NB4 (cell line): ENCODE results near the gene DPF1.

Experiments used
- DNase-seq: peaks from one replicate; pipeline ENCODE4 v3.0.0; 2010; ENCODE audit warnings: low read depth
- H3K4me3 ChIP-seq: one replicate; pipeline ENCODE4 v1.5.1; 2011; ENCODE audit warnings: mild to moderate bottlenecking, low read depth, low read length, moderate library complexity
- MYC ChIP-seq: IDR thresholded peaks from 2 replicates; pipeline ENCODE4 v1.6.1; 2011; ENCODE audit warnings: low read depth, low read length
- POLR2A ChIP-seq: IDR thresholded peaks from 2 replicates; pipeline ENCODE4 v1.6.1; 2011; ENCODE audit warnings: mild to moderate bottlenecking; ENCODE audit not compliant: insufficient read length; ENCODE audit errors: extremely low read depth
- TF ChIP-seq, protein P1 (sequence below): IDR thresholded peaks from 2 replicates; pipeline ENCODE4 v1.6.1; 2011; ENCODE audit warnings: low read depth, low read length
- TF ChIP-seq, protein P2 (sequence below): IDR thresholded peaks from one replicate; pipeline ENCODE4 v1.5.1; 2012; ENCODE audit warnings: low read depth, low read length

Gene DPF1

GRCh38 chr19:38173291-38174041 is 50.6 kb downstream of the DPF1 start:
- no peak overlapping the region for H3K4me3 ChIP-seq
- no peak for DNase-seq
- TF ChIP-seq, protein P1, sequence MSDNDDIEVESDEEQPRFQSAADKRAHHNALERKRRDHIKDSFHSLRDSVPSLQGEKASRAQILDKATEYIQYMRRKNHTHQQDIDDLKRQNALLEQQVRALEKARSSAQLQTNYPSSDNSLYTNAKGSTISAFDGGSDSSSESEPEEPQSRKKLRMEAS: no peak
- no peak for TF ChIP-seq POLR2A
- TF ChIP-seq, protein P2, sequence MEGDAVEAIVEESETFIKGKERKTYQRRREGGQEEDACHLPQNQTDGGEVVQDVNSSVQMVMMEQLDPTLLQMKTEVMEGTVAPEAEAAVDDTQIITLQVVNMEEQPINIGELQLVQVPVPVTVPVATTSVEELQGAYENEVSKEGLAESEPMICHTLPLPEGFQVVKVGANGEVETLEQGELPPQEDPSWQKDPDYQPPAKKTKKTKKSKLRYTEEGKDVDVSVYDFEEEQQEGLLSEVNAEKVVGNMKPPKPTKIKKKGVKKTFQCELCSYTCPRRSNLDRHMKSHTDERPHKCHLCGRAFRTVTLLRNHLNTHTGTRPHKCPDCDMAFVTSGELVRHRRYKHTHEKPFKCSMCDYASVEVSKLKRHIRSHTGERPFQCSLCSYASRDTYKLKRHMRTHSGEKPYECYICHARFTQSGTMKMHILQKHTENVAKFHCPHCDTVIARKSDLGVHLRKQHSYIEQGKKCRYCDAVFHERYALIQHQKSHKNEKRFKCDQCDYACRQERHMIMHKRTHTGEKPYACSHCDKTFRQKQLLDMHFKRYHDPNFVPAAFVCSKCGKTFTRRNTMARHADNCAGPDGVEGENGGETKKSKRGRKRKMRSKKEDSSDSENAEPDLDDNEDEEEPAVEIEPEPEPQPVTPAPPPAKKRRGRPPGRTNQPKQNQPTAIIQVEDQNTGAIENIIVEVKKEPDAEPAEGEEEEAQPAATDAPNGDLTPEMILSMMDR: no peak
- no peak for TF ChIP-seq MYC

DNA sequence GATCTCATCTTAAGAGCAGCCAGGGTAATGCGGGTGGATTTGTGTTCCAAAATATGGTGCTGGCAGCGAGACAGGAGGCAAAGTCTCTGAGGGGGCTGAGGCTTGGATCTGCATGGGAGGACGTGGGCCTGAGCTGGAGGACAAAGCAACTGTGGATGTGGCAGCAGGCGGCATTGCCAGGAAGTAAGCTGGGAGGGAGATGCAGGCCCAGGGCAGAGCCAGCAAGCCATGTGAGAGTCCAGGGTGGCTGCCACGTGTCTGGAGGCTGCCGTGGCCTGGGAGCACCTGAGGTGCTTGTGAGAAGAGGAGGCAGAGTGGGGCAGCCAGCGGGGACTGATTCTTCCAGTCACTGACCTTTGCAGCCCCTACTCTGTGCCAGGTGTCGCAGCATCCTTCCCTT is 52.0 kb downstream of the DPF1 start:
- TF ChIP-seq POLR2A (no peak), MYC (no peak)
- TF ChIP-seq, protein P1: no peak
- TF ChIP-seq, protein P2: no peak
- H3K4me3 ChIP-seq: no peak overlapping the region
- no peak for DNase-seq

DNA sequence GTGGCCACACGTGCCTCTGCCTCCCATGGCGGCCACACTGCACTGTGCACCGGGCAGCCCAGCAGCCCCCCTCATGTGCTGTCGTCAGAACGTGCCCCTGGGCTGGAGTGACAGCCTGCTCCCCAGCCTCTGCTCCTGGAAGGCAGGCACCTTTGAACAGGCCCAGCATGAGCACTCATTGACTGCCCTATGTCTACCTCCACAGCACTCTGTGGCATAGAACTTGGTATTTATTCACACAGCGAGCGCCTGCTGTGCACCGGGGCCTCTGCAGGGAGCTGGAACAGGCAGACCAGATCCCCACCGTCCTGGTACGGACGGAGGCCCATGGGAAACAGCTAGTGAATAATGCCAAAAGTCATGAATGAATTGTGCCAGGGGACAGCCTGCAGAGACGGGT is 53.7 kb downstream of the DPF1 start:
- no peak overlapping the region for H3K4me3 ChIP-seq
- DNase-seq: no peak
- TF ChIP-seq POLR2A (no peak), MYC (no peak)
- TF ChIP-seq, protein P2: no peak
- TF ChIP-seq, protein P1: no peak

GRCh38 chr19:38168637-38169036 is 55.4 kb downstream of the DPF1 start:
- no peak for DNase-seq
- H3K4me3 ChIP-seq: no peak overlapping the region
- TF ChIP-seq, protein P2: no peak
- no peak for TF ChIP-seq MYC
- TF ChIP-seq, protein P1: no peak
- no peak for TF ChIP-seq POLR2A

GRCh38 chr19:38165335-38165734 is 58.7 kb downstream of the DPF1 start:
- TF ChIP-seq POLR2A (no peak), MYC (no peak)
- TF ChIP-seq, protein P1: no peak
- TF ChIP-seq, protein P2: no peak
- DNase-seq: no peak
- H3K4me3 ChIP-seq: no peak overlapping the region
